ENCODE data around the gene FNDC3A. TPM values are rescaled to one million over a fixed set of nuclear protein-coding genes. Genes with fewer than 3 reads are reported as not detected.

Gene FNDC3A
- total and polyA plus RNA-seq, 8 donors: 13.0 to 131 (median 26.2) TPM

GRCh38 chr13:48938308-48938943 lies 37.3 kb upstream of the FNDC3A start:
- Histone ChIP-seq H3K27me3 (no peaks in the 10 kb centered on the region), H3K36me3 (no peaks in the 10 kb centered on the region), H3K4me3 (no peak overlapping the region), H3K4me1 (peaks cover 0 to 9% (median 4%) of the 10 kb centered on the region in 4 donors), H3K27ac (no peak overlapping the region), H3K9me3 (peaks cover 0 to 1% (median 0%) of the 10 kb centered on the region in 4 donors)
- peak in 1 of 2 donors; percentile 24 for DNase-seq
- TF ChIP-seq CTCF (IDR thresholded peaks at IDR 0.05) (no peak), EP300 (IDR thresholded peaks at IDR 0.05) (no peak), POLR2AphosphoS5 (IDR thresholded peaks at IDR 0.05) (no peak), POLR2A (IDR thresholded peaks at IDR 0.05) (no peak)
- intact Hi-C loops (cut with DNase I; ENCODE audit: low total_unique reads): no loop called here

GRCh38 chr13:48939728-48940127 lies 36.0 kb upstream of the FNDC3A start:
- H3K4me3 ChIP-seq: no peak overlapping the region
- H3K4me1 ChIP-seq: peaks cover 0 to 11% (median 5%) of the 10 kb centered on the region in 4 donors
- H3K9me3 ChIP-seq: no peaks in the 10 kb centered on the region
- no peaks in the 10 kb centered on the region for H3K36me3 ChIP-seq
- intact Hi-C loops (cut with DNase I; ENCODE audit: low total_unique reads): no loop called here
- no peak for TF ChIP-seq EP300 (IDR thresholded peaks at IDR 0.05)
- no peak for TF ChIP-seq CTCF (IDR thresholded peaks at IDR 0.05)
- no peak for TF ChIP-seq POLR2AphosphoS5 (IDR thresholded peaks at IDR 0.05)
- no peak for TF ChIP-seq POLR2A (IDR thresholded peaks at IDR 0.05)
- 73 to 95% (median 92%) methylated on average over 2 of the region's 2 CpGs for WGBS, 5 donors
- DNase-seq: no peak
- H3K27ac ChIP-seq: no peak overlapping the region
- no peaks in the 10 kb centered on the region for H3K27me3 ChIP-seq

GRCh38 chr13:48942131-48942530 lies 33.6 kb upstream of the FNDC3A start:
- H3K36me3 ChIP-seq: no peaks in the 10 kb centered on the region
- TF ChIP-seq POLR2A (IDR thresholded peaks at IDR 0.05) (no peak), EP300 (IDR thresholded peaks at IDR 0.05) (no peak), CTCF (IDR thresholded peaks at IDR 0.05) (no peak), POLR2AphosphoS5 (IDR thresholded peaks at IDR 0.05) (no peak)
- H3K27me3 ChIP-seq: no peaks in the 10 kb centered on the region
- 40 to 50% (median 49%) methylated on average over 2 of the region's 2 CpGs for WGBS, 5 donors
- H3K27ac ChIP-seq: no peak overlapping the region
- no peaks in the 10 kb centered on the region for H3K9me3 ChIP-seq
- intact Hi-C loops (cut with DNase I; ENCODE audit: low total_unique reads): no loop called here
- DNase-seq: no peak
- no peak overlapping the region for H3K4me3 ChIP-seq
- peaks cover 0 to 11% (median 5%) of the 10 kb centered on the region in 4 donors for H3K4me1 ChIP-seq

GRCh38 chr13:48944221-48944620 lies 31.5 kb upstream of the FNDC3A start:
- H3K4me1 ChIP-seq: peaks cover 0 to 5% (median 0%) of the 10 kb centered on the region in 4 donors
- intact Hi-C loops (cut with DNase I; ENCODE audit: low total_unique reads): no loop called here
- WGBS, 5 donors: 79 to 95% (median 84%) methylated on average over 3 of the region's 3 CpGs
- no peak overlapping the region for H3K27ac ChIP-seq
- peak in 1 of 2 donors; percentile 12 for DNase-seq
- no peaks in the 10 kb centered on the region for H3K27me3 ChIP-seq
- H3K9me3 ChIP-seq: no peaks in the 10 kb centered on the region
- TF ChIP-seq CTCF (IDR thresholded peaks at IDR 0.05) (no peak), POLR2A (IDR thresholded peaks at IDR 0.05) (no peak), POLR2AphosphoS5 (IDR thresholded peaks at IDR 0.05) (no peak), EP300 (IDR thresholded peaks at IDR 0.05) (no peak)
- H3K36me3 ChIP-seq: no peaks in the 10 kb centered on the region
- H3K4me3 ChIP-seq: no peak overlapping the region

Measured in stomach (tissue), 9 donors.